IMR-90 (cell line): ENCODE results near the gene CD300LF. TPM values are rescaled to one million over a fixed set of nuclear protein-coding genes. Genes with fewer than 3 reads are reported as not detected.

Source experiments
- ATAC-seq: fragments of 200-7000 bp; cut with Tn5 transposase; 2 replicates; pipeline ENCODE4 v1.9.1; 2020; ENCODE audit warnings: low read depth, mild to moderate bottlenecking, moderate library complexity
- BruUV-seq: library from RNA; stranded (reverse); fragments of 400-500 nt; replicated peaks from 2 replicates; lab custom pipeline; 2021; lab: Mats Ljungman, UMichigan
- CTCF ChIA-PET: fragments of 300-600 bp; formaldehyde crosslinking; extraction: SDS; loops from one replicate; lab custom pipeline; 2021; ENCODE audit warnings: antibody characterized with exemption; lab: Yijun Ruan, JAX
- POLR2A ChIA-PET: fragments of 300-600 bp; sonication (Branson Sonifier 250); formaldehyde crosslinking; loops from one replicate; lab custom pipeline; 2022; ENCODE audit warnings: antibody characterized with exemption; ENCODE audit not compliant: unreplicated experiment; lab: Charles Lee
- DNase-seq: peaks from one replicate; pipeline ENCODE4 v3.0.0; 2013
- H2AFZ ChIP-seq: replicated peaks from 2 replicates; pipeline ENCODE3; 2013; ENCODE audit warnings: low read length, mild to moderate bottlenecking; ENCODE audit not compliant: poor library complexity
- H2AK5ac ChIP-seq: 2 replicates; pipeline ENCODE4 v1.6.1; 2013; ENCODE audit warnings: low read depth, low read length, inconsistent platforms
- H2AK9ac ChIP-seq: replicated peaks from 2 replicates; pipeline ENCODE3; 2013; ENCODE audit warnings: mild to moderate bottlenecking, low read depth, low read length, moderate library complexity; ENCODE audit not compliant: poor library complexity
- H2BK120ac ChIP-seq: 2 replicates; pipeline ENCODE4 v1.6.1; 2013; ENCODE audit warnings: low read depth, low read length, inconsistent platforms
- H2BK15ac ChIP-seq: 3 replicates; pipeline ENCODE4 v1.6.1; 2013; ENCODE audit warnings: low read depth, low read length, inconsistent platforms
- H2BK20ac ChIP-seq: 2 replicates; pipeline ENCODE4 v1.6.1; 2013; ENCODE audit warnings: low read depth, mild to moderate bottlenecking, inconsistent platforms, low read length, moderate library complexity
- H2BK5ac ChIP-seq: 2 replicates; pipeline ENCODE4 v1.6.1; 2013; ENCODE audit warnings: mild to moderate bottlenecking, low read depth, low read length, inconsistent platforms; ENCODE audit not compliant: poor library complexity, severe bottlenecking
- H3K14ac ChIP-seq: replicated peaks from 2 replicates; pipeline ENCODE4 v1.6.1; 2013; ENCODE audit warnings: low read depth, low read length, inconsistent platforms
- H3K18ac ChIP-seq: 2 replicates; pipeline ENCODE4 v1.6.1; 2013; ENCODE audit warnings: low read depth, low read length, control low read depth
- H3K23ac ChIP-seq: 2 replicates; pipeline ENCODE4 v1.6.1; 2013; ENCODE audit warnings: low read depth, low read length, inconsistent platforms
- H3K27ac ChIP-seq: 2 replicates; pipeline ENCODE4 v1.5.1; 2013; ENCODE audit warnings: mild to moderate bottlenecking, control low read depth, low read length; ENCODE audit not compliant: insufficient read depth
- H3K27me3 ChIP-seq: 2 replicates; pipeline ENCODE4 v1.6.1; 2013; ENCODE audit warnings: low read length; ENCODE audit not compliant: control insufficient read depth, insufficient read depth
- H3K36me3 ChIP-seq: 2 replicates; pipeline ENCODE4 v1.6.1; 2013; ENCODE audit warnings: low read length, mixed read lengths; ENCODE audit not compliant: control insufficient read depth, insufficient read depth
- H3K4ac ChIP-seq: 2 replicates; pipeline ENCODE4 v1.6.1; 2013; ENCODE audit warnings: low read depth, low read length, inconsistent platforms
- H3K4me1 ChIP-seq: 2 replicates; pipeline ENCODE4 v1.6.1; 2013; ENCODE audit warnings: low read length, mixed read lengths; ENCODE audit not compliant: control insufficient read depth, insufficient read depth
- H3K4me2 ChIP-seq: 2 replicates; pipeline ENCODE4 v1.6.1; 2013; ENCODE audit warnings: low read depth, mild to moderate bottlenecking, control low read depth, low read length, moderate library complexity
- H3K4me3 ChIP-seq: 2 replicates; pipeline ENCODE4 v1.5.1; 2013; ENCODE audit warnings: low read depth, mild to moderate bottlenecking, control low read depth, low read length, moderate library complexity; ENCODE audit not compliant: insufficient read depth
- H3K56ac ChIP-seq: 2 replicates; pipeline ENCODE4 v1.6.1; 2013; ENCODE audit warnings: low read length, inconsistent platforms; ENCODE audit not compliant: insufficient read depth; ENCODE audit errors: extremely low read depth
- H3K79me1 ChIP-seq, 2 experiments: 2 replicates each; pipeline ENCODE4 v1.6.1; 2013; ENCODE audit warnings: low read length in 2 of 2, inconsistent platforms in 1 of 2, low read depth in 1 of 2
- H3K9ac ChIP-seq: 2 replicates; pipeline ENCODE4 v1.6.1; 2013; ENCODE audit warnings: low read depth, low read length, control low read depth
- H3K9me1 ChIP-seq: 2 replicates; pipeline ENCODE4 v1.6.1; 2013; ENCODE audit warnings: low read length, inconsistent platforms; ENCODE audit not compliant: insufficient read depth
- H3K9me3 ChIP-seq: 2 replicates; pipeline ENCODE4 v1.6.1; 2013; ENCODE audit warnings: low read length; ENCODE audit not compliant: control insufficient read depth, insufficient read depth
- H4K20me1 ChIP-seq: 2 replicates; pipeline ENCODE4 v1.6.1; 2013; ENCODE audit warnings: low read length, inconsistent platforms; ENCODE audit not compliant: insufficient read depth
- H4K5ac ChIP-seq: 2 replicates; pipeline ENCODE4 v1.6.1; 2013; ENCODE audit warnings: mild to moderate bottlenecking, low read depth, low read length, control low read depth
- H4K8ac ChIP-seq, 2 experiments: 2 replicates each; pipeline ENCODE4 v1.6.1; 2013; ENCODE audit warnings: low read depth in 2 of 2, low read length in 2 of 2, control low read depth in 1 of 2, inconsistent platforms in 1 of 2
- H4K91ac ChIP-seq: 2 replicates; pipeline ENCODE4 v1.6.1; 2013; ENCODE audit warnings: low read depth, low read length, inconsistent platforms; ENCODE audit not compliant: insufficient read depth
- MAFK ChIP-seq: IDR thresholded peaks from 2 replicates; pipeline ENCODE4 v1.6.1; 2012; ENCODE audit warnings: low read depth, low read length, improper control_type of control experiment
- WGBS, 2 experiments: methylation state at CpG; one replicate each; pipeline versions ENCODE4 v1.1.5 to v1.1.7; 2013; ENCODE audit warnings: missing lambda C conversion rate in 2 of 2; ENCODE audit not compliant: insufficient read length in 1 of 2; ENCODE audit errors: extremely low coverage in 2 of 2; 5-methylcytosine and 5-hydroxymethylcytosine counted together
- dilution Hi-C: fragments of 300-500 bp; cut with HindIII; formaldehyde crosslinking; loops from one replicate; pipeline ENCODE4 v1.14.3; 2018; ENCODE audit warnings: low sequenced_read_pairs; ENCODE audit not compliant: unreplicated experiment
- in situ Hi-C: fragments of 300-500 bp; cut with MboI; formaldehyde crosslinking; loops from 3 replicates; pipeline ENCODE4 v1.14.3; 2019; ENCODE audit warnings: low sequenced_read_pairs, inconsistent platforms, mixed read lengths
- intact Hi-C: fragments of 100-400 bp; cut with micrococcal nuclease; formaldehyde crosslinking; loops from 2 replicates; pipeline ENCODE4 v1.10.0; 2022
- polyA plus RNA-seq, 3 experiments: library from polyadenylated mRNA; depleted of rRNA; stranded (reverse); fragments of >200 nt; gene quantifications; 2 replicates each; pipeline ENCODE4 v1.2.3, GENCODE V29; 2012; ENCODE audit warnings: low replicate concordance in 1 of 3
- total RNA-seq: library from RNA; depleted of rRNA; stranded (reverse); fragments of >200 nt; gene quantifications from 2 replicates; pipeline ENCODE4 v1.2.3, GENCODE V29; 2012

The CD300LF gene
- total and polyA plus RNA-seq, 2 of the 4 experiments (the other 2 are of a cell fraction), result not detected

- DNase-seq (no peak), ATAC-seq (no peak)
- H4K5ac ChIP-seq, result no peak overlapping the region
- no CpG with 5 or more reads among the region's 2 CpGs for WGBS, 2 experiments
- no peaks in the 10 kb centered on the region for H3K79me1 ChIP-seq
- dilution Hi-C loops (no loop called here), intact Hi-C loops (no loop called here), in situ Hi-C loops (no loop called here)
- H3K14ac ChIP-seq, result no peak overlapping the region
- H3K9me3 ChIP-seq, result no peaks in the 10 kb centered on the region
- no peaks in the 10 kb centered on the region for H3K9me1 ChIP-seq
- no peak overlapping the region for H3K23ac ChIP-seq
- H3K4me1 ChIP-seq, result no peaks in the 10 kb centered on the region
- H3K4ac ChIP-seq, result no peak overlapping the region
- no peak overlapping the region for H4K8ac ChIP-seq
- H3K27me3 ChIP-seq, result no peaks in the 10 kb centered on the region
- H3K56ac ChIP-seq, result no peak overlapping the region
- no peak overlapping the region for H3K18ac ChIP-seq
- H2BK120ac ChIP-seq, result no peak overlapping the region
- H2AK5ac ChIP-seq, result no peak overlapping the region
- H2AK9ac ChIP-seq, result no peak overlapping the region
- H3K4me3 ChIP-seq, result no peak overlapping the region
- BruUV-seq, result no TSS peak
- no peak overlapping the region for H2AFZ ChIP-seq
- no peak overlapping the region for H3K9ac ChIP-seq
- H4K20me1 ChIP-seq, result no peaks in the 10 kb centered on the region
- no peak for TF ChIP-seq MAFK
- no peak overlapping the region for H2BK15ac ChIP-seq
- no peak overlapping the region for H3K4me2 ChIP-seq
- H4K91ac ChIP-seq, result no peak overlapping the region
- no peaks in the 10 kb centered on the region for H3K36me3 ChIP-seq
- CTCF ChIA-PET, result no interaction called here
- no peak overlapping the region for H3K27ac ChIP-seq
- no peak overlapping the region for H2BK5ac ChIP-seq
- POLR2A ChIA-PET, result no interaction called here
- no peak overlapping the region for H2BK20ac ChIP-seq
Measured at GRCh38 chr17:74679374-74679773, 33.3 kb downstream of the CD300LF start.
